DND-41 (cell line): ENCODE results near the gene SCYGR4.

Experiments
- ATAC-seq: fragments of 200-7000 bp; cut with Tn5 transposase; 3 replicates; pipeline ENCODE4 v1.9.1; 2021; ENCODE audit warnings: low read depth; ENCODE audit not compliant: insufficient read depth
- DNase-seq: peaks from one replicate; pipeline ENCODE4 v3.0.0-alpha.2; 2020
- H2AFZ ChIP-seq: 2 replicates; pipeline ENCODE4 v1.6.0; 2012; ENCODE audit warnings: low read depth, low read length
- H3K27ac ChIP-seq: 2 replicates; pipeline ENCODE4 v1.5.1; 2012; ENCODE audit warnings: low read length, inconsistent platforms
- H3K27me3 ChIP-seq: fragments of 200-600 bp; sonication (generic); 2 replicates; pipeline ENCODE4 v1.6.0; 2012; ENCODE audit warnings: low read length, mild to moderate bottlenecking, inconsistent platforms; ENCODE audit not compliant: insufficient read depth, poor library complexity
- H3K36me3 ChIP-seq: 2 replicates; pipeline ENCODE4 v1.5.1; 2012; ENCODE audit warnings: low read length, inconsistent platforms; ENCODE audit not compliant: insufficient read depth
- H3K4me1 ChIP-seq: 2 replicates; pipeline ENCODE4 v1.5.1; 2012; ENCODE audit warnings: mild to moderate bottlenecking, low read length; ENCODE audit not compliant: insufficient read depth
- H3K4me2 ChIP-seq: 2 replicates; pipeline ENCODE4 v1.6.0; 2012; ENCODE audit warnings: mild to moderate bottlenecking, moderate library complexity, low read length, inconsistent platforms; ENCODE audit not compliant: insufficient read depth
- H3K4me3 ChIP-seq, 2 experiments: fragments of 200-600 bp in 1 of 2; shearing (Covaris generic) in 1 of 2; 2 replicates each; pipeline ENCODE4 v1.5.1; 2012 to 2016; ENCODE audit warnings: inconsistent platforms in 2 of 2, low read length in 2 of 2, mild to moderate bottlenecking in 2 of 2, low read depth in 1 of 2, moderate library complexity in 1 of 2
- H3K79me2 ChIP-seq: 2 replicates; pipeline ENCODE4 v1.6.0; 2012; ENCODE audit warnings: low read length, inconsistent platforms; ENCODE audit not compliant: insufficient read depth
- H3K9ac ChIP-seq: 2 replicates; pipeline ENCODE4 v1.6.0; 2012; ENCODE audit warnings: low read depth, mild to moderate bottlenecking, inconsistent platforms, low read length, moderate library complexity
- H3K9me3 ChIP-seq: 2 replicates; pipeline ENCODE4 v1.5.1; 2012; ENCODE audit warnings: low read length, moderate library complexity, mild to moderate bottlenecking, inconsistent platforms; ENCODE audit not compliant: insufficient read depth, severe bottlenecking
- H4K20me1 ChIP-seq: 2 replicates; pipeline ENCODE4 v1.6.0; 2012; ENCODE audit warnings: low read length; ENCODE audit not compliant: insufficient read depth
- EZH2 ChIP-seq: IDR thresholded peaks from 3 replicates; pipeline ENCODE4 v1.6.1; 2012; ENCODE audit warnings: borderline replicate concordance, low read depth, mild to moderate bottlenecking, moderate library complexity, low read length, inconsistent platforms; ENCODE audit not compliant: severe bottlenecking
- TF ChIP-seq, protein P1 (sequence below): IDR thresholded peaks from 2 replicates; pipeline ENCODE4 v1.5.1; 2012; ENCODE audit warnings: borderline replicate concordance, low read length, moderate library complexity, mild to moderate bottlenecking; ENCODE audit not compliant: poor library complexity, severe bottlenecking; ENCODE audit errors: extremely low read depth

SCYGR4 gene

DNA sequence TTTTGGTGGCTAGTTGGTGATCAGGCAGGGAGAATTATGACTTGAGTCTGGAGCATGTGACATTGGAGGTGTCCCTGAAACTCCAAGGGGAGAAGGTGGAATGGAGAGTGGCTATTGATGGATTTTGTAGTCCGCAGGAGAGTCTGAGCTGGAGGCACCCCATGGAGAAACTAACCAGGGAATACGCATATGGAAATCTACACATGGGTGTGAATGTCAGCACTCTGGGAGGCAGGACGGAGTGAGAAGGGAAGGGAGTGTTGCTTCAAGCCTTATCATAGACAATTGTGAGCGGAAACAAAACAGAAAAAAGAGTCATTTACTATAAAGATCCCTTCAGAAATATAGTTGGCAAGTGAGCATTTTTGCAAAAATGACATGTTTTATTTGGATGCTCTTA lies 667 bp upstream of the SCYGR4 start:
- H2AFZ ChIP-seq: no peak overlapping the region
- no peak overlapping the region for H3K27ac ChIP-seq
- H3K4me3 ChIP-seq: no peak overlapping the region
- H3K4me1 ChIP-seq: no peaks in the 10 kb centered on the region
- no peaks in the 10 kb centered on the region for H3K79me2 ChIP-seq
- no peak for ATAC-seq
- H3K36me3 ChIP-seq: no peaks in the 10 kb centered on the region
- H3K27me3 ChIP-seq: no peaks in the 10 kb centered on the region
- H3K9me3 ChIP-seq: no peaks in the 10 kb centered on the region
- no peak overlapping the region for H3K4me2 ChIP-seq
- no peak for DNase-seq
- H3K9ac ChIP-seq: no peak overlapping the region
- no peak for TF ChIP-seq EZH2
- TF ChIP-seq, protein P1, sequence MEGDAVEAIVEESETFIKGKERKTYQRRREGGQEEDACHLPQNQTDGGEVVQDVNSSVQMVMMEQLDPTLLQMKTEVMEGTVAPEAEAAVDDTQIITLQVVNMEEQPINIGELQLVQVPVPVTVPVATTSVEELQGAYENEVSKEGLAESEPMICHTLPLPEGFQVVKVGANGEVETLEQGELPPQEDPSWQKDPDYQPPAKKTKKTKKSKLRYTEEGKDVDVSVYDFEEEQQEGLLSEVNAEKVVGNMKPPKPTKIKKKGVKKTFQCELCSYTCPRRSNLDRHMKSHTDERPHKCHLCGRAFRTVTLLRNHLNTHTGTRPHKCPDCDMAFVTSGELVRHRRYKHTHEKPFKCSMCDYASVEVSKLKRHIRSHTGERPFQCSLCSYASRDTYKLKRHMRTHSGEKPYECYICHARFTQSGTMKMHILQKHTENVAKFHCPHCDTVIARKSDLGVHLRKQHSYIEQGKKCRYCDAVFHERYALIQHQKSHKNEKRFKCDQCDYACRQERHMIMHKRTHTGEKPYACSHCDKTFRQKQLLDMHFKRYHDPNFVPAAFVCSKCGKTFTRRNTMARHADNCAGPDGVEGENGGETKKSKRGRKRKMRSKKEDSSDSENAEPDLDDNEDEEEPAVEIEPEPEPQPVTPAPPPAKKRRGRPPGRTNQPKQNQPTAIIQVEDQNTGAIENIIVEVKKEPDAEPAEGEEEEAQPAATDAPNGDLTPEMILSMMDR: no peak
- H4K20me1 ChIP-seq: no peaks in the 10 kb centered on the region

DNA sequence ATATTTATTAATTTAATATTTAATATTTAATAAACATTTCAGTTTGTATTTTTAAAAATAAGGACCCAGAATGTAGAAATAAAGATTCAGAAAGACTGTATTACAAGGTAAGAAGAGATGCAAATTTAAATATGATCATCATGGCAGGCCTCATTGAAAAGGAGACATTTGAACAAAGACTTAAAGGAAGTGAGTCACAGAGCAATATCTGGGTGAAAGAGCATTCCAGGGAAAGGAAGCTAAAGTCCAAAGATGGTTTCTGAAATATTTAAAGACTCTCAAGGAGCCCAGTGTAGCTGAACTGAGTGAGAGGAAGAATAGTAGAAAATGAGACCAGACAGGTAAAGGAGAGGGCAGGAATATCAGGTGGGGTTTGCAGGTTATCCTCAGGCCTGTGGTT lies 5.9 kb downstream of the SCYGR4 start:
- no peak for TF ChIP-seq EZH2
- TF ChIP-seq, protein P1: no peak
- H3K4me2 ChIP-seq: no peak overlapping the region
- no peak overlapping the region for H2AFZ ChIP-seq
- no peaks in the 10 kb centered on the region for H3K9me3 ChIP-seq
- H4K20me1 ChIP-seq: no peaks in the 10 kb centered on the region
- no peak overlapping the region for H3K9ac ChIP-seq
- H3K4me3 ChIP-seq: no peak overlapping the region
- no peaks in the 10 kb centered on the region for H3K27me3 ChIP-seq
- H3K27ac ChIP-seq: no peak overlapping the region
- ATAC-seq (no peak), DNase-seq (no peak)
- no peaks in the 10 kb centered on the region for H3K79me2 ChIP-seq
- H3K4me1 ChIP-seq: no peaks in the 10 kb centered on the region
- H3K36me3 ChIP-seq: no peaks in the 10 kb centered on the region

DNA sequence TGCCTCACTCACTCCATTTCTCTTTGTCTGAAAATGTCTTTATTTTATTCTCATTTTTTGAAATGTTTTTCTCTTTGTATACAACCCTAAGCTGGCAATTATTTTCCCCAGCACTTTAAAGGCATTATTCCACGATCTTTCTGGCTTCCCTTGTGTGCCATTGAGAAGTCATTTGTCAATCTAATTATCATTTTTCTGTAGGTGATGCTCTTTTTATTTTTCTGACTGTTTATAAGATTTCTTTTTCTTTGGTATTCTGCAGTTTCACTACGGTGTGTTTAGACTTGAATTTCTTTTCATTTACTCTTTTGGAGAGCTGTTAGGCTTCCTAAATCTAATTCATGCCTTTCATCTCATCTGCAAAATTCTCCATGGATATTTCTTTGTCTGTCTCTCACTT lies 8.1 kb downstream of the SCYGR4 start:
- ATAC-seq (no peak), DNase-seq (no peak)
- Histone ChIP-seq H3K27ac (no peak overlapping the region), H3K4me3 (no peak overlapping the region), H3K9ac (no peak overlapping the region), H3K9me3 (no peaks in the 10 kb centered on the region), H2AFZ (no peak overlapping the region), H4K20me1 (no peaks in the 10 kb centered on the region), H3K36me3 (no peaks in the 10 kb centered on the region), H3K4me2 (no peak overlapping the region), H3K4me1 (no peaks in the 10 kb centered on the region), H3K27me3 (no peaks in the 10 kb centered on the region), H3K79me2 (no peaks in the 10 kb centered on the region)
- TF ChIP-seq EZH2: no peak
- TF ChIP-seq, protein P1: no peak

DNA sequence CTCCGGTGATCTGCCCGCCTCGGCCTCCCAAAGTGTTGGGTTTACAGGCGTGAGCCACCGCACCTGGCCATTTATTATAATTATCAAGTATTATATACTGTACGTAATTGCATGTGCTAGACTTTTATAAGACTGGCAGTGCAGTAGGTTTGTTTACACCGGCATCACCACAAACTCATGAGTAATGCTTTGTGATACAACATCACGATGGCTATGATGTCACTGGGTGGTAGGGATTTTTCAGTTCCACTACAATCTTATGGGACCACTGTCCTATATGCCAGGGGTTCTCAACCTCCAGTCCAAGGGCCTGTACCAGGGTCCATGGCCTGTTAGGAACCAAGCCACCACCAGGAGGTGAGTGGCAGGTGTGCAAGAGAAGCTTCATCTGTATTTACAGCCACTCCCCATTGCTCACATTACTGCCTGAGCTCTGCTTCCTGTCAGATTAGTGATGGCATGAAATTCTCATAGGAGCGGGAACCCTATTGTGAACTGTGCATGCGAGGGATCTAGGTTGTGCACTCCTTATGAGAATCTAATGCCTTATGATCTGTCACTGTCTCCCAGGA lies 9.4 kb downstream of the SCYGR4 start:
- Histone ChIP-seq H3K36me3 (no peaks in the 10 kb centered on the region), H3K27ac (no peak overlapping the region), H2AFZ (no peak overlapping the region), H3K9me3 (no peaks in the 10 kb centered on the region), H3K79me2 (no peaks in the 10 kb centered on the region), H3K27me3 (no peaks in the 10 kb centered on the region), H4K20me1 (no peaks in the 10 kb centered on the region), H3K4me3 (no peak overlapping the region), H3K4me2 (no peak overlapping the region), H3K9ac (no peak overlapping the region), H3K4me1 (no peaks in the 10 kb centered on the region)
- no peak for ATAC-seq
- TF ChIP-seq, protein P1: no peak
- TF ChIP-seq EZH2: no peak
- DNase-seq: no peak
